Adipocyte (in vitro differentiated cells): ENCODE results near the gene DRD4.

Source experiments
- DNase-seq: peaks from one replicate; pipeline ENCODE4 v3.0.0-alpha.2; 2015; ENCODE audit warnings: low read depth
- H3K27me3 ChIP-seq: replicated peaks from 2 replicates; pipeline ENCODE4 v1.7.0; 2013; ENCODE audit warnings: mild to moderate bottlenecking, low read length, moderate library complexity; ENCODE audit not compliant: control insufficient read depth, insufficient read depth
- H3K36me3 ChIP-seq: 2 replicates; pipeline ENCODE4 v1.7.0; 2013; ENCODE audit warnings: low read length, mild to moderate bottlenecking, moderate library complexity; ENCODE audit not compliant: control insufficient read depth, insufficient read depth, severe bottlenecking
- H3K4me1 ChIP-seq: 2 replicates; pipeline ENCODE4 v1.7.0; 2013; ENCODE audit warnings: mild to moderate bottlenecking, low read length, moderate library complexity; ENCODE audit not compliant: control insufficient read depth, insufficient read depth
- H3K4me3 ChIP-seq: 2 replicates; pipeline ENCODE4 v1.7.0; 2013; ENCODE audit warnings: mild to moderate bottlenecking, low read length, moderate library complexity
- H3K9ac ChIP-seq: 2 replicates; pipeline ENCODE4 v1.7.0; 2013; ENCODE audit warnings: mild to moderate bottlenecking, low read length, moderate library complexity
- H3K9me3 ChIP-seq: 2 replicates; pipeline ENCODE4 v1.7.0; 2013; ENCODE audit warnings: mild to moderate bottlenecking, low read length, moderate library complexity; ENCODE audit not compliant: control insufficient read depth

Gene DRD4

GRCh38 chr11:665704-666281 is 28.7 kb downstream of the DRD4 start:
- peaks cover 16% of the 10 kb centered on the region for H3K36me3 ChIP-seq
- H3K9ac ChIP-seq = peak overlapping the region; percentile 59
- DNase-seq = peak; percentile 50
- peaks cover 19% of the 10 kb centered on the region for H3K4me1 ChIP-seq
- no peaks in the 10 kb centered on the region for H3K27me3 ChIP-seq
- no peaks in the 10 kb centered on the region for H3K9me3 ChIP-seq
- H3K4me3 ChIP-seq = peak overlapping the region; percentile 55

DNA sequence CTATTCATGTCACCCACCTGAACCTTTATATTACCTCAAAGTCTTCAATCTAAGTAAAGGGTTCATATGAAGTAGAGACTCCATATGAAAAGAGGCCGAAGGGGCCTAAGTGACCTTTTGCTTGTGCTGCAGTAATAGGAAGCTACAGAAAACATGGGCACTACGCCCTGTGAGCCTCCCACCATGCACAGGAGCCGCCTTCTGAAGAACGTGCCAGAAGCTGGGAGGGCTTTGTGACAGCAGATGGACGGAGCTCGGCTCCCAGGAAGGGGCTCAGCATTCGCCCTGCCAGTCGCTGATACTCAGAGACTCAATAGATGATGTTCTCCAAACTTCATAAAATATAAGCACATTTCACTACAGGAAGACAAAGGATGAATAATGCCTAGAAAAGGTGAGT is 36.8 kb downstream of the DRD4 start:
- Histone ChIP-seq H3K36me3 (peaks cover 44% of the 10 kb centered on the region), H3K27me3 (no peaks in the 10 kb centered on the region), H3K9ac (no peak overlapping the region)

DNA sequence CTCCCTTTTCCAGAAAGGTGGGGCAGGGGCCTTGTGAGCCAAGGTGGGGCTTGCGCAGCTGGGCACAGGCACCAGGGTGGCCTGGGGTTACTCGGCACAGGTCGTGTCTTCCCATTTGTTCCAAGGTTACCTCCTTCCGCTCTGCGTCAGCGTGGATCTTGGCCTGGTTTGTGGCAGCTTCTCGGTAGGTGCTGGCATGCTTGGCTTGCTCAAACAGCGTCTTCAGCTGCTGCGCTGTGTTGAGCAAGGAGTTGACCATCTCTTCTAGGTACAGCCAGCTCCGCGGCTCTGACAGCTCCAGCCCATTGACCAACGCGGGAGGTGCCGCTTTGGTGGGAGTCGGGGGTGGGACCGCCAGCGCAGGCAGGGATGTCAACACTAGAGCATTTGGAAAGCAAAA is 37.3 kb downstream of the DRD4 start:
- DNase-seq = no peak
- no peaks in the 10 kb centered on the region for H3K27me3 ChIP-seq
- peaks cover 46% of the 10 kb centered on the region for H3K36me3 ChIP-seq

More for the DNA sequence above, 36.8 kb downstream of the DRD4 start:
- no peaks in the 10 kb centered on the region for H3K4me1 ChIP-seq
- DNase-seq = no peak
- H3K4me3 ChIP-seq = no peak overlapping the region
- no peaks in the 10 kb centered on the region for H3K9me3 ChIP-seq

DNA sequence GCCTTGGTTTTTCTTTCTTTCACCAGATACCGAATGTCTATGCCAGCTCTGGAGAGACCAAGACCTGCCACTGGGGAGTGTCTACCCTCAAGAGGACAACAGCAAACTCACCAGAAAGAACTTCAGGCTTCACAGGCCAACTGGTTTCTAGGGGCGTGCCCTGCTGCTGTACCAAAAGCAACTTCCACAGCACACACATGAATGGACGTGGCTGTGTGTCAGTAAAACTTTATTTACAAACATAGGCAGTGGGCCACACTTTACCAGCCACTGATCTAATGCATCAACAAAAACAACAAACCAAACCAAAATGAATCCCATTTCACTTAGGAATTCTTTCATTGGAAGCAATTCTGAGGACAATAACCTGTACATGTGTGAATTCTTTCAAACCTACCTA is 41.2 kb downstream of the DRD4 start:
- H3K27me3 ChIP-seq = no peaks in the 10 kb centered on the region
- H3K9ac ChIP-seq = no peak overlapping the region
- H3K9me3 ChIP-seq = no peaks in the 10 kb centered on the region
- no peak for DNase-seq
- H3K4me3 ChIP-seq = no peak overlapping the region
- peaks cover 3% of the 10 kb centered on the region for H3K4me1 ChIP-seq
- H3K36me3 ChIP-seq = peaks cover 61% of the 10 kb centered on the region

More for the DNA sequence above, 37.3 kb downstream of the DRD4 start:
- Histone ChIP-seq H3K9me3 (no peaks in the 10 kb centered on the region), H3K4me3 (no peak overlapping the region), H3K4me1 (no peaks in the 10 kb centered on the region), H3K9ac (no peak overlapping the region)

DNA sequence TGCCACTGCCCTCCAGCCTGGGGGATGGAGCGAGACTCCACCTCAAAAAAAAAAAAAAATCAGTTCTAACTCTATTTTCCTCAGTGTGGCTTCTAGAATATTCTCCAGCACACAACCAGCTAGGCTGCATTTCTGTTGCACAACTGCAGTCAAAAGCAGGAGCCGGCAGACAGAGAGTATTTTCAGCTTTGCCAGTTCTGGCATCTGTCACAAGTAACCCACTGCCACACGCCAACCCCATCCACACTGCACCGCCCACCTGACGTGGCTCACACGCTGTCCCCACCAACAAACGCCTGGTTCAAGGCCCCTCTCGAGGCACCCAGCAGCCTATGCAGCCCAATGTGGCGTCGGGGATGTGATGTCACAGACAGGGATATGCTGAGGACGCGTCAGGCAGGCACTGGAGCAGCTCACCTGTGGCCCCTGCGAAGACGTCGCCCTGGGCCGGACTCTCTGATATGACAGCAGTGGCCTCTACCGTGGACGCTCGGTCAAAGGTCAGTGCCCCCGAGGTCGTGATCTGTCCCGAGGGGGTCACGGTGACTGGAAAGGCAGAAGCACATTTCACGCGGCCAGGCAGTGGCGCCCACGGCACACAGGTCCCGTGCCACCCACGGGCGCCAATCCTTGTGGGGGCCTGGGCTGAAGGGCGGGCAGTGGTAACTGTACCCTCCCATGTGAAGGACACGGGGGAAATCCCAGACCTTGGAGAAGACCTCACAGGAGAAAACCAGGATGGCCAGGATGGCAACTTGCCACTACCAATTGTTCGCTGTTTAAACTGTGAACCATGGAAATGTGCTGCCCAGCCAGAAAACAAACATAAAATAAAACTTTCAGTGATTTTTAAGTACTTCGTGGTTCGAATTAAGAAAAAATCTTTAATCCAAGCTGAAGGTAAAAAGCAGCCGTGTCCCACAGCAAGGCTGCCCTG is 42.5 kb downstream of the DRD4 start:
- Histone ChIP-seq H3K4me1 (peaks cover 3% of the 10 kb centered on the region), H3K36me3 (peaks cover 61% of the 10 kb centered on the region)

DNA sequence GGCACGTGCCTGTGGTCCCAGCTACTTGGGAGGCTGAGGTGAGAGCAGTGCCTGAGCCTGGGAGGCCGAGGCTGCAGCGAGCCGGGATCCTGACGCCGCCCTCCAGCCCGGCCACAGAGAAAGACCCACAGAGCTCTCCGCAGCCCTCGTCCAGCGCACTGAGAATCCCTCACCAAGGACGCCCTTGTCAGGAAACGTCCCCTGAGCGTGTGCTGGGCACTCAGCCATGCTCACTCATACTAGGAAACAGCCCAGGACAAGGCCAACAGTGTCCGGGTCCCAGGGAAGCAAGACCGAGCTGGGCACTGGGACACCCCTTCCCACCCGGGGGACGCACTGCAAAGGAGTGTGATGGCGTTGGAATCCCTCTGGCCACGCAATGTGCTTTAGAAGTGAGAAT is 43.4 kb downstream of the DRD4 start:
- H3K27me3 ChIP-seq = no peaks in the 10 kb centered on the region

More for the DNA sequence above, 42.5 kb downstream of the DRD4 start:
- Histone ChIP-seq H3K9me3 (no peaks in the 10 kb centered on the region), H3K27me3 (no peaks in the 10 kb centered on the region), H3K4me3 (no peak overlapping the region), H3K9ac (no peak overlapping the region)
- no peak for DNase-seq

DNA sequence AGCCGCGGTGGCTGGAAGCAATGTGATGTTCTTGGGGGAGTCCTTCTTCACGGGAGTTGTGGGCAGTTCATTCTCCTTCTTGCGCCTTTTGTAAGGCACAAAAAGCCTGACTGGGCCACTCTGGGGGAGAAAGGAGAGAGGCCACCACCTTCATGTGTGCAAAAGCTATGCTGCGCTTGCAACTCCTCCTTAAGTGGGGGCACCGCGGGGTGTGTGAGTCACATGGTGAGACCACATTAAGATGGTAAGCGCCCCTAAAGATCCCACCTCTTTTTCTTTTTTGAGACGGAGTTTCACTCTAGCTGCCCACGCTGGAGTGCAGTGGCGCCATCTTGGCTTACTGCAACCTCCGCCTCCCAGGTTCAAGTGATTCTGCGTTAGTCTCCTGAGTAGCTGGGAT is 43.9 kb downstream of the DRD4 start:
- no peak overlapping the region for H3K4me3 ChIP-seq
- no peaks in the 10 kb centered on the region for H3K27me3 ChIP-seq
- DNase-seq = no peak
- peaks cover 3% of the 10 kb centered on the region for H3K4me1 ChIP-seq
- H3K9me3 ChIP-seq = no peaks in the 10 kb centered on the region
- no peak overlapping the region for H3K9ac ChIP-seq
- H3K36me3 ChIP-seq = peaks cover 64% of the 10 kb centered on the region

More for the DNA sequence above, 43.4 kb downstream of the DRD4 start:
- Histone ChIP-seq H3K9me3 (no peaks in the 10 kb centered on the region), H3K4me3 (no peak overlapping the region), H3K4me1 (peaks cover 3% of the 10 kb centered on the region), H3K36me3 (peaks cover 64% of the 10 kb centered on the region), H3K9ac (no peak overlapping the region)
- DNase-seq = no peak

DNA sequence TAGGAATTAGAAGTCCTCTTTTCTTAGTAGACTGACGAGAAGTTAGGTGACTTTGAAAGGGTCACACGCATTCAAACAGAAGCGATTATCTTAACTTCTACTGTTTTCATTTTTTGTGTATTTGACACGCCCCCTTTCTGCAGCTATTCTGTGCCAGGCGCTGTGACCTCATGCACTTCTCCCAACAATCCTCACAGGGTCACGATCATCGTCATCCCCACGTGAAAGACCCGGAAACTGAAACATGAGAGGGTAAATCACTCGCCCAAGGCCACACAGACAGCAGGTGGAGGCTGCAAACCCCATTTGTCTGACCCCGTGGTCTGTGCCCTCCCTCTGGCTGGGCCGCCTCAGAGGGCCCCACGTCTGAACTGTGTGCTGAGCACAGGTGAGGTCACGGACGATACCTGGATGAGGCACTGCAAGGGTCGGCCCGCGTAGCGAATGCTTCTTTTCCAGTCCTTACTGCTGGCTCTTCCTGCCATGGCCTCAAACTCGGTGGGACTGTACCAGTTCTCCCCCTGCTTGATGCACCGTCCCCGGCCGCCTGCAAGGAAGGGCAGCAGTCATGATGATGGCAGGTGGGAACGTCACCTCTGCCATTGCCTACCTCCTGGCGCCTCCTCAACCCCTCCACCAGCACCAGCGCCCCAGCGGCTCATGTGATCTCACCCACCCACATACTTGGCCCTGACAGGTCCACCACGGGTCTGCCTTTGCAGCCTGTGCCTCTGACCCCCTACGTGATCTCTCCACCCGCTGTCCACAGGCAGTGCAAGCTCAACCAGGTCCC is 49.6 kb downstream of the DRD4 start:
- DNase-seq = no peak
- Histone ChIP-seq H3K27me3 (no peaks in the 10 kb centered on the region), H3K9ac (no peak overlapping the region), H3K9me3 (no peaks in the 10 kb centered on the region), H3K4me1 (peaks cover 3% of the 10 kb centered on the region), H3K4me3 (no peak overlapping the region), H3K36me3 (peaks cover 60% of the 10 kb centered on the region)

- Histone ChIP-seq H3K9ac (no peak overlapping the region), H3K9me3 (no peaks in the 10 kb centered on the region), H3K4me1 (peaks cover 3% of the 10 kb centered on the region), H3K4me3 (no peak overlapping the region), H3K27me3 (no peaks in the 10 kb centered on the region), H3K36me3 (peaks cover 50% of the 10 kb centered on the region)
- DNase-seq = no peak
These were observed 50.7 kb downstream of the DRD4 start for GRCh38 chr11:687751-688150.

GRCh38 chr11:688681-689080 is 51.6 kb downstream of the DRD4 start:
- Histone ChIP-seq H3K4me1 (peaks cover 7% of the 10 kb centered on the region), H3K27me3 (no peaks in the 10 kb centered on the region), H3K9ac (no peak overlapping the region), H3K36me3 (peaks cover 41% of the 10 kb centered on the region), H3K4me3 (no peak overlapping the region), H3K9me3 (no peaks in the 10 kb centered on the region)
- no peak for DNase-seq

GRCh38 chr11:689625-690024 is 52.6 kb downstream of the DRD4 start:
- peaks cover 32% of the 10 kb centered on the region for H3K36me3 ChIP-seq
- H3K9me3 ChIP-seq = no peaks in the 10 kb centered on the region
- H3K4me1 ChIP-seq = peaks cover 13% of the 10 kb centered on the region
- no peak overlapping the region for H3K9ac ChIP-seq
- no peak overlapping the region for H3K4me3 ChIP-seq
- no peaks in the 10 kb centered on the region for H3K27me3 ChIP-seq
- no peak for DNase-seq
